ENCODE measurements around the gene NFAT5.
"Not testable (repeated sequence)": the region's sequence is repeated elsewhere in the genome, so short reads cannot be mapped to it uniquely, and the experiment has no call there.

GRCh38 chr16:69584493-69584892 is 18.7 kb downstream of the NFAT5 start:
- not testable (repeated sequence) for TF ChIP-seq POLR2A, CTCF (IDR thresholded peaks at IDR 0.05)

All from testis (tissue), 2 donors.